OCI-LY3 (cell line): ENCODE measurements around the gene GPR183.

ENCODE experiments used
- CTCF ChIP-seq: fragments of 200-600, 300-600 bp; sonication (generic); IDR thresholded peaks from 2 replicates; pipeline ENCODE4 v1.5.1; 2014; ENCODE audit warnings: antibody characterized with exemption, low read length, low read depth
- EZH2phosphoT487 ChIP-seq: fragments of 200-600 bp; shearing (Covaris generic); IDR thresholded peaks from 2 replicates; pipeline ENCODE4 v1.6.1; 2018; ENCODE audit warnings: antibody characterized with exemption, mixed run types, low read depth

GRCh38 chr13:99327126-99327525, 19.9 kb upstream of the GPR183 start:
- no peak for TF ChIP-seq CTCF
- TF ChIP-seq EZH2phosphoT487: no peak
